BE2C (cell line): ENCODE results near the gene FGF22.
"Not testable (repeated sequence)": the region's sequence is repeated elsewhere in the genome, so short reads cannot be mapped to it uniquely, and the experiment has no call there.

Experiments used
- DNase-seq: peaks from one replicate; pipeline ENCODE4 v3.0.0-alpha.2; 2020
- H3K27me3 ChIP-seq: fragments of 250-450 bp; sonication (Bioruptor Pico); 2 replicates; pipeline ENCODE4 v1.5.1; 2020; ENCODE audit warnings: mild to moderate bottlenecking
- H3K36me3 ChIP-seq: fragments of 250-450 bp; sonication (Bioruptor Pico); 2 replicates; pipeline ENCODE4 v1.5.1; 2020; ENCODE audit warnings: mild to moderate bottlenecking
- H3K4me1 ChIP-seq: fragments of 250-450 bp; sonication (Bioruptor Pico); 2 replicates; pipeline ENCODE4 v1.5.1; 2020
- H3K4me3 ChIP-seq: 2 replicates; pipeline ENCODE4 v1.5.1; 2011; ENCODE audit warnings: low read depth, low read length
- H3K9me3 ChIP-seq: fragments of 250-450 bp; sonication (Bioruptor Pico); 2 replicates; pipeline ENCODE4 v1.5.1; 2020
- TF ChIP-seq, protein P1 (sequence below): IDR thresholded peaks from 2 replicates; pipeline ENCODE4 v1.5.1; 2012; ENCODE audit warnings: mild to moderate bottlenecking, low read depth, low read length

The FGF22 gene

DNA sequence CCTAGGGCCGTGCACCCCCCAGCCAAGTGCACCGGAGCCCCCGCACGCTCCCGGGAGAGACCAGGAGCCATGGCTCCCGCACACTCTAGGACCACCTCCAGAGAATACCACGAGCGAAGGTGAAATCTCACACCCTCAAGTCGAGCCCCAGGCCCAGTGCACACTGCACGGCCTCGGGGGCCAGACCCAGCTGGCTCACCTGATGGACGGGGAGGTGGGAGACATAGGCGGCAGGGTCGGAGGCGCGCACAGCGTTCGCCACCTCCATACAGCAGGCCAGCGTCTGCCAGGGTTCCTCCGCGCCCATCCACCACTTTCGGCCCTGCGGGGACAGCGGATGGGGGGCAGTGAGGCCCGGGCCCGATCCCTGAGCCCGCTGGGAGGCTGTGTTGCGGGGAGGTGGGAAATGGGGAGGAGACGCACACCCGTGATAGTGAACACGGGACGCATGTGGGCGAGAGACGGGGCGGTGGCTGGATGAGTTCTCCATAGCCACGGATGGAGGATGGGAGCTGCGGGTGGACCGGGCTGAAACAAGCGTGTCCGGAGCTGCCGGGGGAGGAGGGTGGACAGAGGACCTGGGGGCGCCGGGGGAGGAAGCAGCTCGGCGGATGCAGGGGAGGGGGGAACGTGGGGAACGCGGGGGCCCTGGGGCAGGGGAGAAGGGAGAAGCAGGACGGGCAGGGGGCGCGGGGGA is 19.4 kb upstream of the FGF22 start:
- Histone ChIP-seq H3K9me3 (no peaks in the 10 kb centered on the region), H3K4me1 (peaks cover 6% of the 10 kb centered on the region), H3K27me3 (no peaks in the 10 kb centered on the region), H3K36me3 (peaks cover 66% of the 10 kb centered on the region), H3K4me3 (no peak overlapping the region)
- TF ChIP-seq, protein P1, sequence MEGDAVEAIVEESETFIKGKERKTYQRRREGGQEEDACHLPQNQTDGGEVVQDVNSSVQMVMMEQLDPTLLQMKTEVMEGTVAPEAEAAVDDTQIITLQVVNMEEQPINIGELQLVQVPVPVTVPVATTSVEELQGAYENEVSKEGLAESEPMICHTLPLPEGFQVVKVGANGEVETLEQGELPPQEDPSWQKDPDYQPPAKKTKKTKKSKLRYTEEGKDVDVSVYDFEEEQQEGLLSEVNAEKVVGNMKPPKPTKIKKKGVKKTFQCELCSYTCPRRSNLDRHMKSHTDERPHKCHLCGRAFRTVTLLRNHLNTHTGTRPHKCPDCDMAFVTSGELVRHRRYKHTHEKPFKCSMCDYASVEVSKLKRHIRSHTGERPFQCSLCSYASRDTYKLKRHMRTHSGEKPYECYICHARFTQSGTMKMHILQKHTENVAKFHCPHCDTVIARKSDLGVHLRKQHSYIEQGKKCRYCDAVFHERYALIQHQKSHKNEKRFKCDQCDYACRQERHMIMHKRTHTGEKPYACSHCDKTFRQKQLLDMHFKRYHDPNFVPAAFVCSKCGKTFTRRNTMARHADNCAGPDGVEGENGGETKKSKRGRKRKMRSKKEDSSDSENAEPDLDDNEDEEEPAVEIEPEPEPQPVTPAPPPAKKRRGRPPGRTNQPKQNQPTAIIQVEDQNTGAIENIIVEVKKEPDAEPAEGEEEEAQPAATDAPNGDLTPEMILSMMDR = no peak
- no peak for DNase-seq

DNA sequence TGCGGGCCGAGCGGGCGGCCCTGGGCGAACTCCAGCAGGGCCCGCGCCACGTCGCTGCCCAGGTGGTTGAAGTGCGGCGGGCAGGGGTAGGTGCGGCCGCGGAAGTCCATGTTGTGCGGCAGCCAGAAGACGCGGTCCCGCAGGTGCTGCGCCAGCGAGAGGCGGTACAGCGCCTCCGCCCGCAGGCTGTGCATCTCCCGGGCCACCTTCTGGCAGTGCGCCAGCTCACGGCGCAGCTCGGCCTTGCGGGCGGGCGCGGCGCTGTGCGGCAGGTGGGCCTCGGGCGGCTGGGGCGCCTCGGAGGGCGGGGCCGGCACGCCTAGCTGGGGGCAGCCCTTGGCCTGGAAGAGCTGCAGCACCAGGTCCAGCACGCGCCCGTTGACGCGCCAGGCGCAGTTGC is 18.5 kb upstream of the FGF22 start:
- H3K4me1 ChIP-seq, H3K27me3 ChIP-seq, H3K9me3 ChIP-seq, H3K4me3 ChIP-seq, DNase-seq: not testable (repeated sequence)
- peaks cover 70% of the 10 kb centered on the region for H3K36me3 ChIP-seq

DNA sequence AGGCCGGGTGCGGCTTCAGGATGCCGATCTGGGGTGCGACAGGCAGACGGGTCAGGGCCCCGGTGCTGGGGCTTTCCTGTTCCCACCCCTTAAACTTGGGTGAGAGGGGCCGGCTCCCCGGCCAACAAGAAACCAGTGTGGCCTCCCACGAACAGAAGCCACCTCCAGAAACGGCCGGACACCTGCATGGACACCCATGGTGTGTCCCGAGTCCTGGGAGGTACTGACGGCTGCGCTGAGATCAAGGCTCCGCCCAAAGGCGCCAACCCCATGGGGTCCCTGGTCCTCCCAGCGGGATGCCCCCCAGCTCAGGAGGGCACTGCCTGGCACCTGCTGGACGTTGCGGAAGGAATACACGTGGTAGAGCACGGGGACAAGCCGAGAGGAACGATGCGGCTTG is 17.9 kb upstream of the FGF22 start:
- Histone ChIP-seq H3K36me3 (peaks cover 70% of the 10 kb centered on the region), H3K4me1 (peaks cover 6% of the 10 kb centered on the region), H3K27me3 (no peaks in the 10 kb centered on the region), H3K9me3 (no peaks in the 10 kb centered on the region), H3K4me3 (no peak overlapping the region)
- TF ChIP-seq, protein P1 = no peak
- DNase-seq = no peak

DNA sequence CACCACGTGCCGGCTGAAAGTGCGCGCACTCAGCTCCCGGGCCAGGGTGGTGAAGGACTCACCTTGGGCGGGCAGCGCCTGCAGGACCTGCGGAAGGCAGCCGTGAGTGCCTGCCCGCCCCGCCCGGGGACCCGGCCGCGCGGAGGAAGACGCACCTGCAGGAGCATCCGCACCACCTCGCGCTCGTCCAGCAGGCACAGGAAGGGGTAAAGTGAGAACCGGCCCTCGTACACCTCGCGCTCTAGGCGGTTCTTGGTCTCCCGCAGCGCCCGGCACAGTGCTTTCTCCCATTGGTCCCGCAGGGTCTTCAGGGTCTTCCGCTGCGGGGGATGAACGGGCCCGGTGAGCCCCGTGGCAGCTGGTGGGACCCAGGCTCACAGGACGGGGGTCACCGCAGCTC is 17.0 kb upstream of the FGF22 start:
- TF ChIP-seq, protein P1 = no peak
- Histone ChIP-seq H3K27me3 (no peaks in the 10 kb centered on the region), H3K4me3 (no peak overlapping the region), H3K9me3 (no peaks in the 10 kb centered on the region), H3K4me1 (peaks cover 6% of the 10 kb centered on the region), H3K36me3 (peaks cover 73% of the 10 kb centered on the region)
- DNase-seq = no peak

DNA sequence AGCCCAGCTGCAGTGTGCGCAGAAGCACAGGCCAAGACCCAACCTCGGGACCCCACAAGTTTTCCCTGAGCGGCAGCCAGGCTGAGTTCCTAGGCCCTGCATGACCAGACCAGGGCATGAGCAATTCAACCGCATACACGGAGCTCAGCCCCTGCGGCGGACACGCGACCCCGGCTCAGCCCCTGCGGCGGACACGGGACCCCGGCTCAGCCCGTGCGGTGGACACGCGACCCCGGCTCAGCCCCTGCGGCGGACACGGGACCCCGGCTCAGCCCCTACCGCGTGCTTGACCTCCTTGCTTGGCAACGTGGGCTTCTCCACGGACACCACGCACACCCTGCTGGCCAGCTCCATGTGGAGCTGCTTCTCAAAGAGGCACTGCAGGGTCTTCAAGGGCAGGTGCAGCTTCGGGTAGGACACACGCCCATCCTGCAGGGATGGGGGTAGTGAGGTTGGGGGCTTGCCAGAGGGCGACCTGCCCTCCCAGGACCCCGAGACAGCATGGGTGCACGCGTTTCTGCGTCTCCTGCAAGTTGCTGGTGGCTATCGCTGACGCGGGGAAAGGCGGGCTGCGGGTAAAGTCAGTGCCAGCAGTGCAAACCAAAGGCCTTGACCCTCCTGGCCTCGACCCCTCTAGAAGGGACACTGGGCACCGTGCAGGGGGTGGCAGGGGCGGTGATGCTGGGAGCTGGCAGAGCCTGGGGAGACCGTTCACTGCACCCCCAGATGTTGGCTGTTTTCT is 16.3 kb upstream of the FGF22 start:
- peaks cover 6% of the 10 kb centered on the region for H3K4me1 ChIP-seq
- H3K4me3 ChIP-seq = no peak overlapping the region
- no peaks in the 10 kb centered on the region for H3K9me3 ChIP-seq
- no peak for DNase-seq
- TF ChIP-seq, protein P1 = no peak
- peaks cover 74% of the 10 kb centered on the region for H3K36me3 ChIP-seq
- no peaks in the 10 kb centered on the region for H3K27me3 ChIP-seq

DNA sequence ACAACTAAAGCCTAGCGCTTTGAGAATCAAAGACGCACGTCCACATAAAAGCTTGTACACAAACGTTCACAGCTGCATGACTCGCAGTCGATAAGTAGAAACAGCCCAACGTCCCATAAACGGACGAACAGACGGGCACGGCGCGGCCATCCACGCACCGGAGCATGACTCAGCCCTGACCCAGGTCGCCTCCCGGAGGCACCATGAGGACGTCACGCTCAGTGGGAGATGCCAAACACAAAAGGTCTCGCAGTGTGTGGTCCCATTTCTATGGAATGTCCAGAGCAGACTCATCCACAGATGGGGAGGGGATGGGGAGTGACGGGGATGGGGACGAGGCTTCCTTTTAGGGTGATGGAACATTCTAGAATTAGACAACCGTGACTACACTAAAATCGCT is 15.7 kb upstream of the FGF22 start:
- Histone ChIP-seq H3K36me3 (peaks cover 74% of the 10 kb centered on the region), H3K9me3 (no peaks in the 10 kb centered on the region), H3K27me3 (no peaks in the 10 kb centered on the region), H3K4me1 (peaks cover 6% of the 10 kb centered on the region), H3K4me3 (no peak overlapping the region)
- peak; percentile 53 for DNase-seq
- TF ChIP-seq, protein P1 = no peak
